Measurements from ENCODE around the gene PDSS2. TPM values are rescaled to one million over a fixed set of nuclear protein-coding genes. Genes with fewer than 3 reads are reported as not detected.

PDSS2 gene
- polyA plus RNA-seq, 1 of the 3 experiments (the other 2 are of a cell fraction) = 5.6 TPM

GRCh38 chr6:107399935-107400334, 59.4 kb downstream of the PDSS2 start (continued):
- no peak for TF ChIP-seq CTCF (IDR thresholded peaks at IDR 0.05)
- TF ChIP-seq YY1 (IDR thresholded peaks at IDR 0.05; ENCODE audit: low read depth) = no peak
- TF ChIP-seq EP300 (IDR thresholded peaks at IDR 0.05; ENCODE audit: borderline replicate concordance in 1 of 2, low read depth in 1 of 2, low read length in 1 of 2) = no peak

- CTCF ChIA-PET = no interaction called here
- Histone ChIP-seq H3K79me2 (ENCODE audit: insufficient read depth) (no peaks in the 10 kb centered on the region), H3K4me3 (ENCODE audit: low read depth in 2 of 2, low read length in 1 of 2) (no peak overlapping the region), H3K4me1 (ENCODE audit: control insufficient read depth in 1 of 2, insufficient read depth in 2 of 2, low read depth in 1 of 2, low read length in 1 of 2) (peaks cover 0 to 9% of the 10 kb centered on the region in 2 experiments; a peak in 1 of 4 replicates), H3K4me2 (no peak overlapping the region), H4K20me1 (ENCODE audit: insufficient read depth) (no peaks in the 10 kb centered on the region), H3K36me3 (replicated peaks in 1 of 2; ENCODE audit: control insufficient read depth in 1 of 2, insufficient read depth in 2 of 2, low read length in 1 of 2) (peaks cover 0 to 8% of the 10 kb centered on the region in 2 experiments), H2AFZ (ENCODE audit: low read depth) (no peak overlapping the region), H3K9me3 (0 out of 2 replicates have a peak, but pooled peaks cover 9% of the 10 kb centered on the region), H3K27me3 (ENCODE audit: insufficient read depth) (no peaks in the 10 kb centered on the region), H3K9ac (no peak overlapping the region), H3K9me2 (no peaks in the 10 kb centered on the region), H3F3A (replicated peaks; ENCODE audit: insufficient read depth) (no peaks in the 10 kb centered on the region), H3K27ac (ENCODE audit: low read depth in 2 of 2, low read length in 1 of 2) (no peak overlapping the region)
- POLR2A ChIA-PET = no interaction called here
- DNase-seq = no peak
- TF ChIP-seq RFX5 (IDR thresholded peaks at IDR 0.05; ENCODE audit: low read length) = no peak
- no peak for TF ChIP-seq TEAD4 (IDR thresholded peaks at IDR 0.05; ENCODE audit: borderline replicate concordance, insufficient read depth)
- TF ChIP-seq USF1 (IDR thresholded peaks at IDR 0.05; ENCODE audit: borderline replicate concordance, low read depth) = no peak
- no peak for TF ChIP-seq FOXM1 (IDR thresholded peaks at IDR 0.05; ENCODE audit: low read depth)
- no peak for TF ChIP-seq CHD2 (IDR thresholded peaks at IDR 0.05; ENCODE audit: low read length, partially characterized antibody)
- no peak for TF ChIP-seq PBX3 (IDR thresholded peaks at IDR 0.05)
- no peak for TF ChIP-seq MAX (IDR thresholded peaks at IDR 0.05; ENCODE audit: low read depth)
- no peak for TF ChIP-seq JUND (IDR thresholded peaks at IDR 0.05)
- TF ChIP-seq REST (IDR thresholded peaks at IDR 0.05; ENCODE audit: low read depth, low read length) = no peak
- TF ChIP-seq MEF2A (IDR thresholded peaks at IDR 0.05; ENCODE audit: borderline replicate concordance, low read depth) = no peak
- no peak for TF ChIP-seq GATA2 (CRISPR knock-in tag; IDR thresholded peaks at IDR 0.05)
- no peak for TF ChIP-seq MXI1 (IDR thresholded peaks at IDR 0.05; ENCODE audit: low read depth, low read length)
- TF ChIP-seq EP300 (IDR thresholded peaks at IDR 0.05; ENCODE audit: borderline replicate concordance in 1 of 2, low read depth in 1 of 2, low read length in 1 of 2) = no peak
Observed at GRCh38 chr6:107398001-107398400, 61.4 kb downstream of the PDSS2 start.
